SK-N-SH (cell line): ENCODE data around the gene OR52L1. TPM values are rescaled to one million over a fixed set of nuclear protein-coding genes. Genes with fewer than 3 reads are reported as not detected.

Source experiments
- CTCF ChIA-PET: fragments of 300-600, 350-600 bp; formaldehyde crosslinking; extraction: SDS; loops from one replicate; lab custom pipeline; 2021; lab: Yijun Ruan, JAX
- POLR2A ChIA-PET: fragments of 350-600 bp; sonication (Branson Sonifier 250); formaldehyde crosslinking; extraction: SDS; loops from one replicate; lab custom pipeline; 2020; ENCODE audit warnings: antibody characterized with exemption, inconsistent platforms; lab: Yijun Ruan, JAX
- DNase-seq: peaks from one replicate; pipeline ENCODE4 v3.0.0; 2012
- H2AFZ ChIP-seq: fragments of 200-600 bp; sonication (generic); 2 replicates; pipeline ENCODE4 v1.8.1; 2016; ENCODE audit warnings: antibody characterized with exemption, mild to moderate bottlenecking, low read depth
- H3F3A ChIP-seq: fragments of 200-600 bp; sonication (generic); replicated peaks from 2 replicates; pipeline ENCODE3; 2016; ENCODE audit warnings: antibody characterized with exemption, mild to moderate bottlenecking; ENCODE audit not compliant: insufficient read depth
- H3K27ac ChIP-seq, 2 experiments: fragments of 200-500 bp in 1 of 2; fragments of 200-600 bp in 1 of 2; sonication (Bioruptor generic) in 1 of 2; sonication (generic), shearing (Covaris generic) in 1 of 2; 2 replicates each; pipeline versions ENCODE4 v1.5.1 to v1.6.1; 2014 to 2016; ENCODE audit warnings: low read depth in 2 of 2, inconsistent platforms in 1 of 2, low read length in 1 of 2, mild to moderate bottlenecking in 1 of 2, mixed read lengths in 1 of 2
- H3K27me3 ChIP-seq: fragments of 200-600 bp; sonication (generic), shearing (Covaris generic); 2 replicates; pipeline ENCODE4 v1.6.1; 2016; ENCODE audit warnings: mixed run types; ENCODE audit not compliant: insufficient read depth
- H3K36me3 ChIP-seq, 2 experiments: fragments of 200-500 bp in 1 of 2; fragments of 200-600 bp in 1 of 2; sonication (Bioruptor generic) in 1 of 2; sonication (generic) in 1 of 2; replicated peaks in 1 of 2; 2 replicates each; pipeline versions ENCODE3 to v1.5.1; 2014 to 2016; ENCODE audit warnings: low read length in 1 of 2, mild to moderate bottlenecking in 1 of 2; ENCODE audit not compliant: insufficient read depth in 2 of 2, control insufficient read depth in 1 of 2
- H3K4me1 ChIP-seq, 2 experiments: fragments of 200-500 bp in 1 of 2; fragments of 200-600 bp in 1 of 2; sonication (Bioruptor generic) in 1 of 2; sonication (generic), shearing (Covaris generic) in 1 of 2; 2 replicates each; pipeline versions ENCODE4 v1.5.1 to v1.6.1; 2014 to 2016; ENCODE audit warnings: low read depth in 1 of 2, low read length in 1 of 2, mixed run types in 1 of 2; ENCODE audit not compliant: insufficient read depth in 2 of 2, control insufficient read depth in 1 of 2
- H3K4me2 ChIP-seq: fragments of 200-600 bp; sonication (generic), shearing (Covaris generic); 2 replicates; pipeline ENCODE4 v1.6.1; 2017; ENCODE audit warnings: mixed run types
- H3K4me3 ChIP-seq, 2 experiments: fragments of 200-500 bp in 1 of 2; fragments of 200-600 bp in 1 of 2; sonication (Bioruptor generic) in 1 of 2; sonication (generic), shearing (Covaris generic) in 1 of 2; 2 replicates each; pipeline versions ENCODE4 v1.5.1 to v1.8.1; 2014 to 2016; ENCODE audit warnings: low read depth in 2 of 2, inconsistent platforms in 1 of 2, low read length in 1 of 2, mild to moderate bottlenecking in 1 of 2, mixed read lengths in 1 of 2, moderate library complexity in 1 of 2
- H3K79me2 ChIP-seq: fragments of 200-600 bp; sonication (generic); 2 replicates; pipeline ENCODE4 v1.8.1; 2017; ENCODE audit warnings: mild to moderate bottlenecking; ENCODE audit not compliant: insufficient read depth
- H3K9ac ChIP-seq: fragments of 200-600 bp; sonication (generic); 2 replicates; pipeline ENCODE4 v1.6.1; 2017; ENCODE audit warnings: mixed run types
- H3K9me2 ChIP-seq: fragments of 200-600 bp; sonication (generic); 2 replicates; pipeline ENCODE4 v1.6.1; 2017; ENCODE audit warnings: mixed run types
- H3K9me3 ChIP-seq: fragments of 200-600 bp; sonication (generic); 2 replicates; pipeline ENCODE4 v1.6.1; 2017; ENCODE audit warnings: mixed run types, mild to moderate bottlenecking, moderate library complexity
- H4K20me1 ChIP-seq: fragments of 200-600 bp; sonication (generic); 2 replicates; pipeline ENCODE4 v1.6.1; 2017; ENCODE audit warnings: mild to moderate bottlenecking, mixed run types; ENCODE audit not compliant: insufficient read depth
- CHD2 ChIP-seq: fragments of 150-350 bp; IDR thresholded peaks from 2 replicates; pipeline ENCODE4 v1.6.1; 2018; ENCODE audit warnings: low read length; ENCODE audit not compliant: partially characterized antibody
- EP300 ChIP-seq, 2 experiments: IDR thresholded peaks; 2 replicates each; pipeline versions ENCODE4 v1.4.0 to v1.6.1; 2012; ENCODE audit warnings: borderline replicate concordance in 1 of 2, low read depth in 1 of 2, low read length in 1 of 2
- GABPA ChIP-seq: IDR thresholded peaks from 2 replicates; pipeline ENCODE4 v1.4.0; 2012; ENCODE audit warnings: low read depth, mild to moderate bottlenecking
- GATA2 ChIP-seq: sonication (generic); formaldehyde crosslinking; IDR thresholded peaks from 2 replicates; pipeline ENCODE4 v1.5.0; 2020; ENCODE audit warnings: mild to moderate bottlenecking, missing genetic modification reagents
- MEF2A ChIP-seq: IDR thresholded peaks from 2 replicates; pipeline ENCODE4 v1.4.0; 2012; ENCODE audit warnings: low read depth, borderline replicate concordance
- MXI1 ChIP-seq: IDR thresholded peaks from 2 replicates; pipeline ENCODE4 v1.6.1; 2012; ENCODE audit warnings: mild to moderate bottlenecking, low read depth, low read length, improper control_type of control experiment
- NFIC ChIP-seq: IDR thresholded peaks from 2 replicates; pipeline ENCODE4 v1.4.0; 2012; ENCODE audit warnings: borderline replicate concordance
- POLR2AphosphoS5 ChIP-seq: IDR thresholded peaks from 2 replicates; pipeline ENCODE4 v1.6.1; 2012; ENCODE audit warnings: low read depth, low read length
- SIN3A ChIP-seq: IDR thresholded peaks from 2 replicates; pipeline ENCODE4 v1.6.1; 2012; ENCODE audit warnings: low read depth, mild to moderate bottlenecking, low read length, moderate library complexity, borderline replicate concordance
- SMC3 ChIP-seq: IDR thresholded peaks from 2 replicates; pipeline ENCODE4 v1.6.1; 2012; ENCODE audit warnings: low read depth, low read length, improper control_type of control experiment
- TAF1 ChIP-seq: IDR thresholded peaks from 2 replicates; pipeline ENCODE4 v1.6.1; 2012; ENCODE audit warnings: low read depth, mild to moderate bottlenecking, low read length, moderate library complexity, borderline replicate concordance
- TCF12 ChIP-seq: IDR thresholded peaks from 2 replicates; pipeline ENCODE4 v1.4.0; 2012
- TEAD4 ChIP-seq: IDR thresholded peaks from 2 replicates; pipeline ENCODE4 v1.4.0; 2012; ENCODE audit warnings: mild to moderate bottlenecking, borderline replicate concordance; ENCODE audit not compliant: insufficient read depth
- WGBS: methylation state at CpG from one replicate; pipeline ENCODE4 v1.1.6; 2017; ENCODE audit warnings: low lambda C conversion rate; 5-methylcytosine and 5-hydroxymethylcytosine counted together
- polyA plus RNA-seq, 3 experiments: library from polyadenylated mRNA; depleted of rRNA; stranded (reverse); fragments of >200 nt; gene quantifications; 2 replicates each; pipeline ENCODE4 v1.2.3, GENCODE V29; 2012
- TF ChIP-seq, protein P1 (sequence below): IDR thresholded peaks from 2 replicates; pipeline ENCODE4 v1.4.0; 2012; ENCODE audit warnings: low read depth, borderline replicate concordance
- TF ChIP-seq, protein P2 (sequence below): fragments of 150-350 bp; IDR thresholded peaks from 2 replicates; pipeline ENCODE4 v1.6.1; 2017; ENCODE audit warnings: antibody characterized with exemption, low read length, low read depth, borderline replicate concordance
- TF ChIP-seq, protein P3 (sequence below): IDR thresholded peaks from 2 replicates; pipeline ENCODE4 v1.6.1; 2012; ENCODE audit warnings: mild to moderate bottlenecking, low read depth, low read length, moderate library complexity
- TF ChIP-seq, protein P4 (sequence below): fragments of 150-350 bp; IDR thresholded peaks from 2 replicates; pipeline ENCODE4 v1.6.1; 2016; ENCODE audit warnings: mild to moderate bottlenecking, low read depth, low read length
- TF ChIP-seq, protein P5 (sequence below): IDR thresholded peaks from 2 replicates; pipeline ENCODE4; 2012
- TF ChIP-seq, protein P6 (sequence below): IDR thresholded peaks from 2 replicates; pipeline ENCODE4 v1.4.0; 2012; ENCODE audit warnings: low read depth, borderline replicate concordance
- TF ChIP-seq, protein P7 (sequence below): IDR thresholded peaks from 2 replicates; pipeline ENCODE4 v1.4.0; 2012; ENCODE audit warnings: low read depth

Gene OR52L1
- polyA plus RNA-seq (2012; rRNA removed): not detected in 2 replicates
- polyA plus RNA-seq (2012; cell fraction: cytosol; rRNA removed): not detected in 2 replicates
- polyA plus RNA-seq (2012; cell fraction: nucleus; rRNA removed): not detected in 2 replicates

DNA sequence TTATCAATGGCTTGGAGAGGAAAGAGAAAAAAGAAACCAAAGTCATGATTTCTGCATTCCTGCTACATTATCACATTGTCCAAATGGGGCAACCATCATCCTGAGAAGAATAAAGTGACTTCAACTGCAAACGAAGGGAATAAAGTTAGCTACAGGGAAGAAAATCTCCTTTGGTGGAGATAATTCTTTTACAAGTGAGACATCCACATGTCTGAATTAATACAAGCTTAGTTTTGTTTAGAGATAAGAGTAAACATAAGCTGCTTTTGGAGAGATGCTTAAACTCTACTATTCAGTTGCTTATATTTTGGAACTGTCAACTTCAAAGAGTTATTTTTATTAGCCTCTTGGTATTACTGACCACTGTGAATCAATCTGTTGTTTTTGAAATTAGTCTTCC is at the start of gene OR52L1:
TSS of gene OR52L1 (minus strand) at position 101 of the 400 bp plus-strand sequence. CDS start at position 46, 55 bp downstream.
- no peak within 1 kb of the TSS for H2AFZ ChIP-seq
- TF ChIP-seq, protein P1, sequence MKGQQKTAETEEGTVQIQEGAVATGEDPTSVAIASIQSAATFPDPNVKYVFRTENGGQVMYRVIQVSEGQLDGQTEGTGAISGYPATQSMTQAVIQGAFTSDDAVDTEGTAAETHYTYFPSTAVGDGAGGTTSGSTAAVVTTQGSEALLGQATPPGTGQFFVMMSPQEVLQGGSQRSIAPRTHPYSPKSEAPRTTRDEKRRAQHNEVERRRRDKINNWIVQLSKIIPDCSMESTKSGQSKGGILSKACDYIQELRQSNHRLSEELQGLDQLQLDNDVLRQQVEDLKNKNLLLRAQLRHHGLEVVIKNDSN: no peak
- no peak for TF ChIP-seq MXI1
- no peak for TF ChIP-seq NFIC
- no peak for TF ChIP-seq CHD2
- TF ChIP-seq, protein P2, sequence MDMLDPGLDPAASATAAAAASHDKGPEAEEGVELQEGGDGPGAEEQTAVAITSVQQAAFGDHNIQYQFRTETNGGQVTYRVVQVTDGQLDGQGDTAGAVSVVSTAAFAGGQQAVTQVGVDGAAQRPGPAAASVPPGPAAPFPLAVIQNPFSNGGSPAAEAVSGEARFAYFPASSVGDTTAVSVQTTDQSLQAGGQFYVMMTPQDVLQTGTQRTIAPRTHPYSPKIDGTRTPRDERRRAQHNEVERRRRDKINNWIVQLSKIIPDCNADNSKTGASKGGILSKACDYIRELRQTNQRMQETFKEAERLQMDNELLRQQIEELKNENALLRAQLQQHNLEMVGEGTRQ: no peak
- TF ChIP-seq, protein P3, sequence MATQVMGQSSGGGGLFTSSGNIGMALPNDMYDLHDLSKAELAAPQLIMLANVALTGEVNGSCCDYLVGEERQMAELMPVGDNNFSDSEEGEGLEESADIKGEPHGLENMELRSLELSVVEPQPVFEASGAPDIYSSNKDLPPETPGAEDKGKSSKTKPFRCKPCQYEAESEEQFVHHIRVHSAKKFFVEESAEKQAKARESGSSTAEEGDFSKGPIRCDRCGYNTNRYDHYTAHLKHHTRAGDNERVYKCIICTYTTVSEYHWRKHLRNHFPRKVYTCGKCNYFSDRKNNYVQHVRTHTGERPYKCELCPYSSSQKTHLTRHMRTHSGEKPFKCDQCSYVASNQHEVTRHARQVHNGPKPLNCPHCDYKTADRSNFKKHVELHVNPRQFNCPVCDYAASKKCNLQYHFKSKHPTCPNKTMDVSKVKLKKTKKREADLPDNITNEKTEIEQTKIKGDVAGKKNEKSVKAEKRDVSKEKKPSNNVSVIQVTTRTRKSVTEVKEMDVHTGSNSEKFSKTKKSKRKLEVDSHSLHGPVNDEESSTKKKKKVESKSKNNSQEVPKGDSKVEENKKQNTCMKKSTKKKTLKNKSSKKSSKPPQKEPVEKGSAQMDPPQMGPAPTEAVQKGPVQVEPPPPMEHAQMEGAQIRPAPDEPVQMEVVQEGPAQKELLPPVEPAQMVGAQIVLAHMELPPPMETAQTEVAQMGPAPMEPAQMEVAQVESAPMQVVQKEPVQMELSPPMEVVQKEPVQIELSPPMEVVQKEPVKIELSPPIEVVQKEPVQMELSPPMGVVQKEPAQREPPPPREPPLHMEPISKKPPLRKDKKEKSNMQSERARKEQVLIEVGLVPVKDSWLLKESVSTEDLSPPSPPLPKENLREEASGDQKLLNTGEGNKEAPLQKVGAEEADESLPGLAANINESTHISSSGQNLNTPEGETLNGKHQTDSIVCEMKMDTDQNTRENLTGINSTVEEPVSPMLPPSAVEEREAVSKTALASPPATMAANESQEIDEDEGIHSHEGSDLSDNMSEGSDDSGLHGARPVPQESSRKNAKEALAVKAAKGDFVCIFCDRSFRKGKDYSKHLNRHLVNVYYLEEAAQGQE: no peak
- TF ChIP-seq EP300 (IDR thresholded peaks at IDR 0.05; ENCODE audit: borderline replicate concordance in 1 of 2, low read depth in 1 of 2, low read length in 1 of 2): no peak
- no peak for TF ChIP-seq GATA2 (CRISPR knock-in tag)
- TF ChIP-seq GABPA: no peak
- TF ChIP-seq, protein P4, sequence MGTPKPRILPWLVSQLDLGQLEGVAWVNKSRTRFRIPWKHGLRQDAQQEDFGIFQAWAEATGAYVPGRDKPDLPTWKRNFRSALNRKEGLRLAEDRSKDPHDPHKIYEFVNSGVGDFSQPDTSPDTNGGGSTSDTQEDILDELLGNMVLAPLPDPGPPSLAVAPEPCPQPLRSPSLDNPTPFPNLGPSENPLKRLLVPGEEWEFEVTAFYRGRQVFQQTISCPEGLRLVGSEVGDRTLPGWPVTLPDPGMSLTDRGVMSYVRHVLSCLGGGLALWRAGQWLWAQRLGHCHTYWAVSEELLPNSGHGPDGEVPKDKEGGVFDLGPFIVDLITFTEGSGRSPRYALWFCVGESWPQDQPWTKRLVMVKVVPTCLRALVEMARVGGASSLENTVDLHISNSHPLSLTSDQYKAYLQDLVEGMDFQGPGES: no peak
- TF ChIP-seq TAF1: no peak
- TF ChIP-seq TEAD4: no peak
- TF ChIP-seq, protein P5, sequence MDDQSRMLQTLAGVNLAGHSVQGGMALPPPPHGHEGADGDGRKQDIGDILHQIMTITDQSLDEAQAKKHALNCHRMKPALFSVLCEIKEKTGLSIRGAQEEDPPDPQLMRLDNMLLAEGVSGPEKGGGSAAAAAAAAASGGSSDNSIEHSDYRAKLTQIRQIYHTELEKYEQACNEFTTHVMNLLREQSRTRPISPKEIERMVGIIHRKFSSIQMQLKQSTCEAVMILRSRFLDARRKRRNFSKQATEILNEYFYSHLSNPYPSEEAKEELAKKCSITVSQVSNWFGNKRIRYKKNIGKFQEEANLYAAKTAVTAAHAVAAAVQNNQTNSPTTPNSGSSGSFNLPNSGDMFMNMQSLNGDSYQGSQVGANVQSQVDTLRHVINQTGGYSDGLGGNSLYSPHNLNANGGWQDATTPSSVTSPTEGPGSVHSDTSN: no peak
- TF ChIP-seq, protein P6, sequence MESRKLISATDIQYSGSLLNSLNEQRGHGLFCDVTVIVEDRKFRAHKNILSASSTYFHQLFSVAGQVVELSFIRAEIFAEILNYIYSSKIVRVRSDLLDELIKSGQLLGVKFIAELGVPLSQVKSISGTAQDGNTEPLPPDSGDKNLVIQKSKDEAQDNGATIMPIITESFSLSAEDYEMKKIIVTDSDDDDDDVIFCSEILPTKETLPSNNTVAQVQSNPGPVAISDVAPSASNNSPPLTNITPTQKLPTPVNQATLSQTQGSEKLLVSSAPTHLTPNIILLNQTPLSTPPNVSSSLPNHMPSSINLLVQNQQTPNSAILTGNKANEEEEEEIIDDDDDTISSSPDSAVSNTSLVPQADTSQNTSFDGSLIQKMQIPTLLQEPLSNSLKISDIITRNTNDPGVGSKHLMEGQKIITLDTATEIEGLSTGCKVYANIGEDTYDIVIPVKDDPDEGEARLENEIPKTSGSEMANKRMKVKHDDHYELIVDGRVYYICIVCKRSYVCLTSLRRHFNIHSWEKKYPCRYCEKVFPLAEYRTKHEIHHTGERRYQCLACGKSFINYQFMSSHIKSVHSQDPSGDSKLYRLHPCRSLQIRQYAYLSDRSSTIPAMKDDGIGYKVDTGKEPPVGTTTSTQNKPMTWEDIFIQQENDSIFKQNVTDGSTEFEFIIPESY: no peak
- no peak for TF ChIP-seq SMC3
- TF ChIP-seq, protein P7, sequence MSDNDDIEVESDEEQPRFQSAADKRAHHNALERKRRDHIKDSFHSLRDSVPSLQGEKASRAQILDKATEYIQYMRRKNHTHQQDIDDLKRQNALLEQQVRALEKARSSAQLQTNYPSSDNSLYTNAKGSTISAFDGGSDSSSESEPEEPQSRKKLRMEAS: no peak
- no peak for TF ChIP-seq MEF2A
- TF ChIP-seq TCF12: no peak
- no peak for TF ChIP-seq SIN3A
- no peak for TF ChIP-seq POLR2AphosphoS5
- TF ChIP-seq, all 33 proteins: peak for 0
- Histone ChIP-seq H3F3A (no peaks in the 10 kb centered on the region), H3K4me3 (no peak within 1 kb of the TSS), H3K27ac (no peak within 1 kb of the TSS), H3K9me2 (no peaks in the 10 kb centered on the region), H3K36me3 (no peaks in the 10 kb centered on the region), H3K9ac (no peak within 1 kb of the TSS), H3K9me3 (no peaks in the 10 kb centered on the region), H3K79me2 (no peaks in the 10 kb centered on the region), H3K4me1 (no peaks in the 10 kb centered on the region), H3K27me3 (no peaks in the 10 kb centered on the region), H4K20me1 (no peaks in the 10 kb centered on the region), H3K4me2 (no peak within 1 kb of the TSS)
- WGBS: 0% methylated on average over 1 of the region's 1 CpG
- no peak for DNase-seq
- POLR2A ChIA-PET: no interaction called here
- CTCF ChIA-PET: no interaction called here
